Psoas muscle (tissue), 8 donors: ENCODE results near the gene EPHB2. TPM values are rescaled to one million over a fixed set of nuclear protein-coding genes. Genes with fewer than 3 reads are reported as not detected.

ENCODE experiments used
- ATAC-seq, 4 donors: fragments of 200-7000 bp; cut with Tn5 transposase; one replicate each; pipeline ENCODE4 v1.9.1; 2020; ENCODE audit warnings: moderate library complexity in 3 of 4, mild to moderate bottlenecking in 2 of 4
- DNase-seq, 2 donors: peaks; one replicate each; pipeline ENCODE4 v3.0.0-alpha.2; 2020
- H3K27ac ChIP-seq: fragments of 200-600 bp; one replicate; pipeline ENCODE4 v1.8.0; 2022
- H3K27me3 ChIP-seq, 3 donors: fragments of 200-600 bp in 1 of 3; one replicate each; pipeline versions ENCODE4 v1.6.1 to v1.8.0; 2013 to 2022; ENCODE audit warnings: low read length in 2 of 3, mild to moderate bottlenecking in 2 of 3, moderate library complexity in 1 of 3; ENCODE audit not compliant: insufficient read depth in 3 of 3
- H3K36me3 ChIP-seq, 2 donors: fragments of 200-600 bp in 1 of 2; one replicate each; pipeline versions ENCODE4 v1.6.1 to v1.8.0; 2013 to 2022; ENCODE audit warnings: low read depth in 1 of 2, mild to moderate bottlenecking in 1 of 2, moderate library complexity in 1 of 2; ENCODE audit not compliant: insufficient read depth in 1 of 2
- H3K4me1 ChIP-seq: fragments of 200-600 bp; one replicate; pipeline ENCODE4 v1.8.0; 2022
- H3K4me3 ChIP-seq: fragments of 200-600 bp; one replicate; pipeline ENCODE4 v1.8.0; 2022; ENCODE audit warnings: mild to moderate bottlenecking
- H3K9me3 ChIP-seq: fragments of 200-600 bp; one replicate; pipeline ENCODE4 v1.8.0; 2022
- CTCF ChIP-seq: fragments of 200-600 bp; IDR thresholded peaks from one replicate; pipeline ENCODE4 v1.8.0; 2022; ENCODE audit warnings: antibody characterized with exemption
- WGBS, 3 donors: extraction: QIAGEN DNeasy Blood & Tissue Kit; methylation state at CpG; one replicate each; pipeline versions ENCODE4 v1.1.6 to v1.1.7; 2013; 5-methylcytosine and 5-hydroxymethylcytosine counted together
- intact Hi-C, 2 donors: fragments of 100-400 bp; cut with DNase I; formaldehyde crosslinking; loops; one replicate each; pipeline versions ENCODE4 v1.11.0 to v1.14.2; 2022
- polyA plus RNA-seq, 3 donors: library from polyadenylated mRNA; stranded (reverse); fragments of 200-250 nt; gene quantifications; one replicate each; pipeline ENCODE4 v1.2.3, GENCODE V29; 2013
- total RNA-seq, 4 donors: library from RNA; stranded (reverse); fragmentation: NEBNext Ultra II Directional in 2 of 4; extraction: Animal tissue kit (Norgen Biotek cat#: 25700) in 2 of 4; gene quantifications; one replicate each; pipeline versions ENCODE4 v1.2.1 to v1.2.4, GENCODE V29; 2021 to 2023
- donor health status: healthy with polysubstance abuse.
- donor health status: DM: no; HTN: no; CAD: no; lungs with moderate emphysema.
- donor health status: Bipolar disorder and iron deficiency.
- donor health status: healthy.
- donor health status: DM: yes; HTN: yes; CAD: no.
- donor health status: DM: no; HTN: no; CAD: no.
- donor health status: DM: no; HTN: no; CAD: no.
- donor health status: DM: yes; HTN: yes; CAD: no.

The EPHB2 gene
- total and polyA plus RNA-seq, 7 donors = 0.06 to 2.1 (median 0.48) TPM; not detected in 1

GRCh38 chr1:22755641-22756040, 45.0 kb downstream of the EPHB2 start:
- TF ChIP-seq CTCF = no peak
- Histone ChIP-seq H3K27ac (no peak overlapping the region), H3K36me3 (no peaks in the 10 kb centered on the region), H3K4me3 (no peak overlapping the region), H3K27me3 (peaks cover 0 to 21% (median 4%) of the 10 kb centered on the region in 3 donors), H3K9me3 (no peaks in the 10 kb centered on the region), H3K4me1 (no peaks in the 10 kb centered on the region)
- DNase-seq (no peak), ATAC-seq (no peak)
- WGBS, 3 donors = 75 to 80% (median 78%) methylated on average over 5 of the region's 5 CpGs
- intact Hi-C loops = no loop called here

GRCh38 chr1:22756125-22756735, 45.6 kb downstream of the EPHB2 start:
- 65 to 73% (median 70%) methylated on average over 22 to 25 of the region's 25 CpGs for WGBS, 3 donors
- intact Hi-C loops = no loop called here

GRCh38 chr1:22760455-22760854, 49.8 kb downstream of the EPHB2 start:
- Histone ChIP-seq H3K4me3 (no peak overlapping the region), H3K27ac (no peak overlapping the region), H3K9me3 (no peaks in the 10 kb centered on the region), H3K36me3 (no peaks in the 10 kb centered on the region), H3K27me3 (peaks cover 0 to 13% (median 4%) of the 10 kb centered on the region in 3 donors), H3K4me1 (no peaks in the 10 kb centered on the region)
- intact Hi-C loops = no loop called here
- TF ChIP-seq CTCF = no peak
- ATAC-seq (no peak), DNase-seq (no peak)
- WGBS, 3 donors = 49 to 72% (median 61%) methylated on average over 4 of the region's 4 CpGs

More at GRCh38 chr1:22756125-22756735, 45.6 kb downstream of the EPHB2 start:
- DNase-seq (no peak), ATAC-seq (no peak)
- TF ChIP-seq CTCF = no peak
- H3K4me1 ChIP-seq = no peaks in the 10 kb centered on the region
- H3K27me3 ChIP-seq = peaks cover 0 to 21% (median 4%) of the 10 kb centered on the region in 3 donors
- H3K4me3 ChIP-seq = no peak overlapping the region
- no peak overlapping the region for H3K27ac ChIP-seq
- H3K36me3 ChIP-seq = no peaks in the 10 kb centered on the region
- H3K9me3 ChIP-seq = no peaks in the 10 kb centered on the region

- no peak for TF ChIP-seq CTCF
- 37 to 57% (median 53%) methylated on average over 6 of the region's 6 CpGs for WGBS, 3 donors
- intact Hi-C loops = no loop called here
Measured at GRCh38 chr1:22761101-22761500, 50.5 kb downstream of the EPHB2 start.

GRCh38 chr1:22761821-22762220, 51.2 kb downstream of the EPHB2 start:
- no peaks in the 10 kb centered on the region for H3K9me3 ChIP-seq
- 45 to 57% (median 50%) methylated on average over 13 of the region's 13 CpGs for WGBS, 3 donors
- intact Hi-C loops = no loop called here

More at GRCh38 chr1:22761101-22761500, 50.5 kb downstream of the EPHB2 start:
- H3K4me1 ChIP-seq = no peaks in the 10 kb centered on the region
- H3K9me3 ChIP-seq = no peaks in the 10 kb centered on the region
- no peak overlapping the region for H3K27ac ChIP-seq
- no peak overlapping the region for H3K4me3 ChIP-seq
- H3K36me3 ChIP-seq = no peaks in the 10 kb centered on the region
- no peak for ATAC-seq
- H3K27me3 ChIP-seq = peaks cover 0 to 13% (median 4%) of the 10 kb centered on the region in 3 donors
- DNase-seq = no peak

More at GRCh38 chr1:22761821-22762220, 51.2 kb downstream of the EPHB2 start:
- no peaks in the 10 kb centered on the region for H3K4me1 ChIP-seq
- H3K27ac ChIP-seq = no peak overlapping the region
- H3K4me3 ChIP-seq = no peak overlapping the region
- H3K36me3 ChIP-seq = no peaks in the 10 kb centered on the region
- TF ChIP-seq CTCF = no peak
- DNase-seq (no peak), ATAC-seq (no peak)
- peaks cover 0 to 13% (median 4%) of the 10 kb centered on the region in 3 donors for H3K27me3 ChIP-seq
